Duodenal mucosa (tissue), 2 donors: ENCODE measurements around the gene NEO1.

Experiments
- H3K27ac ChIP-seq: one replicate; pipeline ENCODE4 v1.7.0; 2013; ENCODE audit warnings: low read depth, low read length
- H3K27me3 ChIP-seq, 2 donors: one replicate each; pipeline ENCODE4 v1.7.0; 2013; ENCODE audit warnings: low read length in 2 of 2, control low read depth in 1 of 2; ENCODE audit not compliant: insufficient read depth in 2 of 2, control insufficient read depth in 1 of 2
- H3K36me3 ChIP-seq, 2 donors: one replicate each; pipeline ENCODE4 v1.7.0; 2013; ENCODE audit warnings: low read length in 2 of 2, control low read depth in 1 of 2; ENCODE audit not compliant: insufficient read depth in 2 of 2, control insufficient read depth in 1 of 2
- H3K4me1 ChIP-seq, 2 donors: one replicate each; pipeline ENCODE4 v1.7.0; 2013; ENCODE audit warnings: low read length in 2 of 2, control low read depth in 1 of 2; ENCODE audit not compliant: insufficient read depth in 2 of 2, control insufficient read depth in 1 of 2
- H3K4me3 ChIP-seq, 2 donors: one replicate each; pipeline ENCODE4 v1.7.0; 2013; ENCODE audit warnings: low read length in 2 of 2, low read depth in 1 of 2
- H3K9ac ChIP-seq, 2 donors: one replicate each; pipeline ENCODE4 v1.7.0; 2013; ENCODE audit warnings: low read length in 2 of 2, low read depth in 1 of 2
- H3K9me3 ChIP-seq, 2 donors: one replicate each; pipeline ENCODE4 v1.7.0; 2013; ENCODE audit warnings: low read length in 2 of 2, control low read depth in 1 of 2; ENCODE audit not compliant: control insufficient read depth in 1 of 2

The NEO1 gene

DNA sequence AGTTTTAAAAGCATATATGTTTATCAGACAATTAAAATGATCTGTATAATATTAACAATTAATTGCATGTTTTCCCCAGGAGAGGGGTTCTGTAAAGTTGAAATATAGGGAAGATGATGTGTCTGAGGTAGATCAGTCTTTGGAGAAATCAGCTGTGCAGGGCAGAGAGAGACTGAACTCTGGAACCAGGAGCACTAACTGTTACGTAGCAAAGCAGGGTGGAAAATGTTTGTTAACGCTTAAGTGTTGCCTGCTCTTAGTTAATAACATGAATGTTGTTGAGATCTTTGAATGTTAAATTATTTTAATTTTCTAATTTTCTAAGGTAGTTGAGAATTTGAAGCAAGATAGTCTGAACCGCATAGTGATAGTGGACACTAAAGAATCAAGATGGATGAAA is 57.5 kb downstream of the NEO1 start:
- Histone ChIP-seq H3K4me3 (peak overlapping the region; percentile 45 to 58), H3K27ac (no peak overlapping the region), H3K4me1 (peaks cover 10 to 44% of the 10 kb centered on the region in 2 donors)

DNA sequence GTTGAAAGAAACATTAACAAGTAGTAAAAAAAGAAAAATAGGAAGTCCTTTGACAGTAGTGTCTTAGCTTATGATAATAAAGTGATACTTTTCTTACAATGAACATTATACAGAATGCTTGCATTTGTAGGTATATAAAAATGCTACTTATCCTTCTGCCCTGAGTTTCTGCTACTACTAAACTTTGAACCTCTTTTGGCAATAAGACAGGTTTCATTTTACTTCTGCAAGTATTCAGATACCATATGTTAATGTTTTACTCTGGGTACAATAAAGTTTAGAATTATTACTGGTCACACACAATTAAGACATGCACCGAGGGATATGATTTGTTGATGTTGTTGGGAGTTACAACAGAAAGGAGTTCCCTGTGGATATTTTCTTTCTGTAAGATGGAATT is 57.9 kb downstream of the NEO1 start:
- no peaks in the 10 kb centered on the region for H3K27me3 ChIP-seq
- no peak overlapping the region for H3K27ac ChIP-seq
- H3K36me3 ChIP-seq, result no peaks in the 10 kb centered on the region
- H3K9me3 ChIP-seq, result no peaks in the 10 kb centered on the region
- H3K9ac ChIP-seq, result no peak overlapping the region
- peaks cover 10 to 42% of the 10 kb centered on the region in 2 donors for H3K4me1 ChIP-seq
- peak overlapping the region; percentile 45 to 58 for H3K4me3 ChIP-seq

More for the DNA sequence above, 57.5 kb downstream of the NEO1 start:
- no peaks in the 10 kb centered on the region for H3K36me3 ChIP-seq
- no peaks in the 10 kb centered on the region for H3K27me3 ChIP-seq
- H3K9ac ChIP-seq, result peak overlapping the region in 1 of 2 donors; percentile 6
- no peaks in the 10 kb centered on the region for H3K9me3 ChIP-seq

DNA sequence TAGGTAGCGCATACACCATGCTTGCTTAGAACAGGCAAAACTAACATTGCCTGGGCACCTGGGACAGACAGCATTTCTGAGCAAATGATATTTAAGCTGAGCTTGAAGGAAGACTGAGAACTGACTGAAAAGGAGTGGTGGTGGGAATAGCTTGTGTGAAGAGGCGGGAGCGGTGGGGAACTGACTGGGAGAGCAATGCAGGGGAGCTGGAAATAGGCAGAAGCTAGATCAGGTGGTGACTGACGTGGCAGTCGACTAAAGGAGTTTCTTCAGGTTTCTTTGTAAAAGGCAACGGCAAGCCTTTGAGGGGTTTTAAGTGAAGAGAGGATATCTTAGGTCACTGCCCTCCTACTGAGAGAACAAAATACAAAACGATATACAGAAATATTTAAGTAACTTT is 61.8 kb downstream of the NEO1 start:
- H3K4me3 ChIP-seq, result no peak overlapping the region
- H3K9me3 ChIP-seq, result no peaks in the 10 kb centered on the region
- H3K4me1 ChIP-seq, result peaks cover 3 to 16% of the 10 kb centered on the region in 2 donors
- H3K36me3 ChIP-seq, result no peaks in the 10 kb centered on the region
- H3K27ac ChIP-seq, result no peak overlapping the region
- H3K27me3 ChIP-seq, result no peaks in the 10 kb centered on the region
- H3K9ac ChIP-seq, result no peak overlapping the region

DNA sequence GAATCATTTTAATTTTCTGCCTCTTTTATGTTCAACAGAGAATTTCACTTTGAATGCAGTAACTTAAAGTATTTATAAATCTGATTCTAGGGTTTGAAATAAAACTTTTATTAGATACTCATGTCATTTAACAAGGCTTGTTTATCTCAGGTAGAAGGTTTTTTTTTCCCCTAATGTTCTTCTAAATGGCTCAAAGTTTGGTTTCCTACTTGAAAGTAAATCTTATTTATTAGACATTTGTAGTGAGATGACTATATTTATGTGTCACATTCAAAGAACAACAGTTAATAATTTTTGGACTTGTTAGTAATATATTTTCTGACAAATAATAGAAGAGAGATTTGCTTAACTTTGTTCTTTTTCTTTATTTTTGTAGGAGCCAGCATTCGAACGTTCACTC is 63.9 kb downstream of the NEO1 start:
- no peaks in the 10 kb centered on the region for H3K9me3 ChIP-seq
- no peaks in the 10 kb centered on the region for H3K36me3 ChIP-seq
- H3K4me1 ChIP-seq, result peaks cover 0 to 18% of the 10 kb centered on the region in 2 donors
- no peak overlapping the region for H3K4me3 ChIP-seq
- H3K27ac ChIP-seq, result no peak overlapping the region
- H3K9ac ChIP-seq, result no peak overlapping the region
- H3K27me3 ChIP-seq, result no peaks in the 10 kb centered on the region

DNA sequence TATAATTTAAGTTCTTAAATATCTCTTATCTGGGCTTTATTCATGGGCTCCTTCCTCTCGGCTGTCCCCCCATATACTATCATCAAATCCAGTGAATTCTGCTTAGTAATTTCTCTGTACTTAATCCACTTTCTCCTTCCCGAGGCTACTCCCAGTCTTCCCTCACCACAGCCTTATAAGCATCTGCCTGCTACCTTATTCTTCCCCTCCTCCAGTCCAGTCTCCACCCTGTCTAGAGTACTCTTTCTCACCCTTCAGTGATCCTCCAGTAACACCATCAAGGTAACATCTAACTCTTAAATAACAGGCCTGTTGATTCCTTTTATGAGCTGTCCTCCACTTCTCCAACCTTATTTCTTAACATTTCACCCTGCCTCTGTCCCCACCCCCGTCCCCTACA is 65.8 kb downstream of the NEO1 start:
- no peak overlapping the region for H3K9ac ChIP-seq
- H3K27ac ChIP-seq, result no peak overlapping the region
- no peak overlapping the region for H3K4me3 ChIP-seq
- H3K9me3 ChIP-seq, result no peaks in the 10 kb centered on the region
- peaks cover 0 to 18% of the 10 kb centered on the region in 2 donors for H3K4me1 ChIP-seq
- no peaks in the 10 kb centered on the region for H3K27me3 ChIP-seq
- H3K36me3 ChIP-seq, result peaks cover 0 to 3% of the 10 kb centered on the region in 2 donors

DNA sequence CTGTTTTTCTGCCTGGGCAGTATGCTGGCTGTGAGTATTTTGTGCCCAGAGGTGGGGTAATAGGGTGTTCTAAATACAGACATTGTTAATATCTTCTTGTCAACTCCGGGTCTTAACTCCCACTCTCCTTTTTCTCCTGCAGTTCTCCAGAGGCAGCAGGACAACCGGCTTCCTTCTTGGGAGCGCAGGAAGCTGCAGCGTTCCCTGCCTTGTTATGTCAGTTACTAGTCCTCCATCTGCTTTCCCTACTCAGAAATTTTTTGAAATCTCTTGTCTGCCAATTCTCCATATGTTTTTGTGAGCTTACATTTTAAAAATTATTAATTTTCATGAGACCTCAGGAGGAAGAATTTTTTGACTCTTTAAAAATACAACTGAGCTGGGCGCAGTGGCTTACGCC is 67.2 kb downstream of the NEO1 start:
- Histone ChIP-seq H3K36me3 (peaks cover 0 to 13% of the 10 kb centered on the region in 2 donors), H3K4me1 (peaks cover 0 to 15% of the 10 kb centered on the region in 2 donors), H3K9ac (no peak overlapping the region)

DNA sequence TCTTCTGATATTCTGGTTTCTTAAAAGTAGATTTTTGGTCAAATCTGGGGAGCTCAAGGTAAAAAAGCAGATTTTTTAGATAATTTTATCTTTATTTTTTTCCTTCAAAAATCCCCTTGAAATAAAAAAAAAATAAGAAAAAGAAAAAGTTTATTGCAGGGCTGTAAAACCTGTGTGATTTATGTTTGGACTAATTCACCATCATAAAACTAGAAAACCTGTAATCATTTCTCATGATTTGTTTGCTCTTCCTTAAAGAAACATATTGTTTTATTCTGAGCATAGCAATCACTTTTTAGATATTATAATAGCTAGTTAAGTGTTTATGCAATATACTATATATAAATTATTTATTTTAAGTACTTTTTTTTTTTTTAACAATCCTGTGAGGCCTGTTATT is 68.0 kb downstream of the NEO1 start:
- Histone ChIP-seq H3K4me3 (no peak overlapping the region), H3K4me1 (peaks cover 0 to 19% of the 10 kb centered on the region in 2 donors), H3K27ac (no peak overlapping the region), H3K9me3 (no peaks in the 10 kb centered on the region), H3K27me3 (no peaks in the 10 kb centered on the region), H3K36me3 (peaks cover 4 to 13% of the 10 kb centered on the region in 2 donors), H3K9ac (no peak overlapping the region)

More for the DNA sequence above, 67.2 kb downstream of the NEO1 start:
- no peak overlapping the region for H3K4me3 ChIP-seq
- H3K27me3 ChIP-seq, result no peaks in the 10 kb centered on the region
- no peaks in the 10 kb centered on the region for H3K9me3 ChIP-seq
- no peak overlapping the region for H3K27ac ChIP-seq

DNA sequence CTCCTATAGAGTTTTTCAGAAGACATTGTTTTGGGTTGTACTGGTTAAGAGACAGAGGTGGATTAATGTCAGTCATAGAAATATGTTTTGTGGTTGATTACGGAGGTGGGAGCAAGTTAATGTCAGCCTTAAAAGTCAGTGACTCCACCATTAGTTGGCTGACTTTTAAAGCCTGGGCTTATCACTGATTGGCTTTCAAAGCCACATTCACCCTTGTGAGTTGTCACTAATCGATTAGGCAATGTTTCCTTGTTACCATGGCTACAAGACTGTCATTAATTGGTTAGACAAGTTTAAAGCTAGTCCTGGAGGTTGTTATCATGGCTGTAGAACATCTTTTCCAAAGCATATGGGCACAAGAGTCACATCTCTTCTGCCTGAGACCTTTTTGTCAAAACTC is 73.0 kb downstream of the NEO1 start:
- Histone ChIP-seq H3K9me3 (no peaks in the 10 kb centered on the region), H3K4me1 (peaks cover 0 to 11% of the 10 kb centered on the region in 2 donors), H3K27ac (no peak overlapping the region), H3K4me3 (no peak overlapping the region), H3K36me3 (peaks cover 5 to 13% of the 10 kb centered on the region in 2 donors), H3K9ac (no peak overlapping the region), H3K27me3 (no peaks in the 10 kb centered on the region)

DNA sequence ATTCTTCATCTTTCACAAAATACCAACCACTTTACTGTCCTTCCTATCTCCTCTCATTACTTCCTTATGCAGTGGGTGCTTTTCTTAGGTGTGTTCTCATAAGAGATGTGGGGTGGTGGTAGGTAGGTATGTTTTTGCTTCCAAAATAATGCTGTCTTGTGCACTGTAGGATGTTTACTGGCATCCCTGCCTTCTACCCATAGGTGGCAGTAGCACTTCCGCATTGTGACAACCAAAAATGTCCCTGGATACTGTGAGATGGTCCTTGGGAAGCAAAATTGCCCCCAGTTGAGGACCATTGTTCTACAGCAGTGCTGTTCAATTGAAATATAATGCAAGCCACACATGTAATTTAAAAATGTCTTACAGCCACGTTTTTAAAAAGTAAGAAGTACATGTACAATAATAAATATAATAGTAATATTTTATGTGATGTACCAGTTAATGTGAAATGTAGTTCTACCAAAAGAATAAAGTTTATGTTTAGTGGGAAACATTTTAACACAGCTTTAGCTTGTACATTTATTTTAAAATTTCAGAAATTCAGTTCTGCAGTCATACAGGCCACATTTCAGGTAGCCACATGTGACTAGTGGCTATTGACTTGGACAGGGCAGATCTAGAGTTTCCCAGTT is 75.2 kb downstream of the NEO1 start:
- Histone ChIP-seq H3K4me3 (no peak overlapping the region), H3K27ac (no peak overlapping the region), H3K36me3 (peaks cover 16 to 28% of the 10 kb centered on the region in 2 donors), H3K9me3 (no peaks in the 10 kb centered on the region), H3K9ac (no peak overlapping the region), H3K4me1 (peaks cover 0 to 4% of the 10 kb centered on the region in 2 donors), H3K27me3 (no peaks in the 10 kb centered on the region)

DNA sequence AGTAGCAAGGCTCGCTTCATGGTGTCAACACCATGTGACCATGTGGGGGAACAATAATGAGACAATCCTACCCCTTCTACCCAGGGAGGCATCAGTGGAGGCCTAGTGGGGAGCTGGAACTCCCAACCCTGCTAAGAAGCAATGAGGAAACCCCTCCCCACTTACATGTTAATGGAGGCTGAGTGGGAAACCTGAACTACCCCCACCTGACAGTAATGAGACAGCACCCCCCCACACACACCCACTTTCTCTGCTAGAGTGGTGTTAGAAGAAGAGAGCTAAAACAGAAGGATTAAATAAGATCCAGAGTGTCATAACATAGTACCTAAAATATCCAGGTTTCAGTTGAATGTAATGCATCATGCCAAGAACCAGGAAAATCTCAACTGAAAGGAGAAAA is 78.6 kb downstream of the NEO1 start:
- H3K9ac ChIP-seq, result no peak overlapping the region
- H3K27me3 ChIP-seq, result no peaks in the 10 kb centered on the region
- H3K9me3 ChIP-seq, result no peaks in the 10 kb centered on the region
- H3K4me1 ChIP-seq, result no peaks in the 10 kb centered on the region
- H3K4me3 ChIP-seq, result no peak overlapping the region
- H3K36me3 ChIP-seq, result peaks cover 13 to 16% of the 10 kb centered on the region in 2 donors
- no peak overlapping the region for H3K27ac ChIP-seq
